HG03457 (cell line): ENCODE data around the gene TMEM221.
"Not testable (repeated sequence)": the region's sequence is repeated elsewhere in the genome, so short reads cannot be mapped to it uniquely, and the experiment has no call there.

Experiments used
- ATAC-seq: cut with Tn5 transposase; IDR thresholded peaks from one replicate; pipeline ENCODE4 v1.9.1; 2021; ENCODE audit warnings: moderate number of reproducible peaks; ENCODE audit not compliant: unreplicated experiment

The TMEM221 gene

DNA sequence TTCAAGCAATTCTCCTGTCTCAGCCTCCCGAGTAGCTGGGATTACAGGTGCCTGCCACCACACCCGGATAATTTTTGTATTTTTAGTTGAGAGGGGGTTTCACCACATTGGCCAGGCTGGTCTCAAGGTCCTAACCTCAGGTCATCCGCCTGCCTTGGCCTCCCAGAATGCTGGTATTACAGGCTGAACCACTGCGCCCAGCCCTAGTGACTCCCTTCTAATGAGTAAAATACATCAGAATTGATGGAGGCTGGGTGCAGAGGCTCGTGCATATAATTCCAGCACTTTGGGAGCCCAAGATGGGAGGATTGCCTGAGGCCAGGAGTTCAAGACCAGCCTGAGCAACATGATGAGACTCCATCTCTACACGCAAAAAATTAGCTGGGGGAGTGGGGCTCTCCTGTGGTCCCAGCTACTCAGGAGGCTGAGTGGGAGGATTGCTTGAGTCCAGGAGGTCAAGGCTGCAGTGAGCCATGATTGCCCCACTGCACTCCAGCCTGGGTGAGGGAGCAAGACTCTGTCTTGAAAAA is 26.6 kb upstream of the TMEM221 start:
- not testable (repeated sequence) for ATAC-seq

DNA sequence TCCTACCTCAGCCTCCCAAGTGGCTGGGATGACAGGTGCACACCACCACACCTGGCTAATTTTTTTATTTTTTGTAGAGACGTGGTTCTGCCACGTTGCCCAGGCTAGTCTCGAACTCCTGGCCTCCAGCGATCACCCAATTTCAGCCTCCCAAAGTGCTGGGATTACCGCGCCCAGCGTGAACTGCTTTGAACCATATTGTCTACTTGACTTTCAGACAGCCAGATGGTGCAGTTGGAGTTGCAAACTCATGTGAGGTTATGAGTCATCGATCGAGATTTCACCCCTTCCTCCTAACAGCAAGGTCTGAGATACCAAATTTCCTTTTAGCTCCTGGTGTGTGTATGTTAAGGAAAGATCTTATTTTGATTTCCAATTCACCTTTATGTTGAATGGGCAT is 24.6 kb upstream of the TMEM221 start:
- no peak for ATAC-seq

- no peak for ATAC-seq
These were observed 23.1 kb upstream of the TMEM221 start for GRCh38 chr19:17471410-17472125.

DNA sequence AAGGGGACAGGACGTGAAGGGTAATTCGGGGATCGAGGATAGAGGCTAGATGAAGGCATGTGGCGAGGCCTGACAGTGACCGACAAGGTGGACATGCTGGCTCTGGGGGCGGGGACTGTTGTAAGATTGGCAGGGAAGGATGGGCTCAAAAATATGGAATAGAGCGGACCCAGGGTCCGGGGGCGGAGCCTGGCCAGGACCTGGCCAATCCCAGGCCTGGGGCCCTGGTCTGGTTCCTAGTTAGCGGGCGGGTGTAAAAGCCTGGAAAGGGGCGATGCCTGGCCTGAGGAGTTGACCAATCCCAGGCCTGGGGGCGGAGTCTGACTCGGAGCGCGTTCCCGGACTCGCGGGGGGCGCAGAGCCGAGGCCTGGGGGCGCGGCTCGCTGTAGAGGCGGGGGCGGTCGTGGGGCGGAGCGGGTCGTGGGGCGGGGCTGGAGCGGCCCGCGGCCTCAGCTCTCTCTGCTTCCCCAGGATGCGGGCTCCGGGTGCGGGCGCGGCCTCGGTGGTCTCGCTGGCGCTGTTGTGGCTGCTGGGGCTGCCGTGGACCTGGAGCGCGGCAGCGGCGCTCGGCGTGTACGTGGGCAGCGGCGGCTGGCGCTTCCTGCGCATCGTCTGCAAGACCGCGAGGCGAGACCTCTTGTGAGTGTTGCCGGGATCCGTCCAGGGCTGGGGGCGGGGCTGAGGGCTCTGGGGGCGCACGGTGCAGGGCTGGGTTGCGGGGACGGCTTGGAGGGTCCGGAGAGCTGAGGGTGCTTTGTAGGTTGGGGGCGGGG is 21.8 kb upstream of the TMEM221 start, which contains the start of gene SLC27A1:
Gene SLC27A1 (plus strand): TSS at position 457 of the 774 bp plus-strand sequence. CDS start 17 bp downstream, at position 474.
- peak; percentile 54 for ATAC-seq

DNA sequence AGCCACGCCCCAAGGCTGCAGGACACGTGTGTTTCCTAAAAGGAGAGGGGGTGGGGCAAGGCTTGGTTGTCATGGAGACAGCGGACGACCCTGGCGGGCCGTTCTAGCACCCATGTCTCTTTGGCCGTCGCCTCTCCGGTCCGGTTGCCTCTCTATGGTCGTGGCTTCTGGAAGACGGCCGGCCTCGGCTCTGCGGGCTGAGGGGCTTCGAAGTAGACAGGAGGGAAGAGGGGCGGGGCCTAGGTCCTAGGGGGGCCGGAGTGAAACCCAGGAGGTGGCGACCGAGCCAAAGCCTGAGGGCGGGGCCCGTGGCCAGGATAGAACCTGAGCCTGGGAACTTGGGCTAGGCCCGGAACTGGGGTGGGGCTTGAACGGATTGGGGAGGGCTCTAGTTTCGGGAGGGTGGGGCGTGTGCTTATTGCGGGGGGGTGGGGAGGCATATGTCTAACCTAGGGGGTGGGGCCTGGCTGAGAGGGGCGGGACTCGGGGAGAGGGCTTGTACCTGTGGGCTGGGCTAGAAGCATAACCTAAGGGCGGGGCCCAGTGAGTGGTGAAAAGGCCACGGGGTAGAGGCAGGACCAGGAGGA is 21.1 kb upstream of the TMEM221 start:
- peak; percentile 39 for ATAC-seq

DNA sequence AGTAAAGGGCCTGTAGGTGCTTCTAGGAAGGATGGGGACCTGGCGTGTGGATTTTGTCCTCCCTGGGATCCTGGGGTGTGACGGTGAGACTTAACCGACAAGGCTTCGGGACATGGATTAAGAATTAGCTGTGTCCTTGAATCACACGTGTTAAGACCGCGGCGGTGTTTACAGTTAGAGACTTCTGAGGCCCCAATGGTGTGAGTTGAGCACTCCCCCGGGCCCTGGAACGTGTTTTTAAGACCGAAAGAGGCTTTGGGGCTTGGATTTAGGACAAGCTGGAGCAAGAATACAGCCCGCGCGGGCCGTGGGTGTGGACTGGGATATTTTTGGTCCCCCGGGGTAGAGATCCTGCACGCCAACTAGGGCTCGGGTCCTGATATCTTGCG is 20.6 kb upstream of the TMEM221 start:
- ATAC-seq: no peak

DNA sequence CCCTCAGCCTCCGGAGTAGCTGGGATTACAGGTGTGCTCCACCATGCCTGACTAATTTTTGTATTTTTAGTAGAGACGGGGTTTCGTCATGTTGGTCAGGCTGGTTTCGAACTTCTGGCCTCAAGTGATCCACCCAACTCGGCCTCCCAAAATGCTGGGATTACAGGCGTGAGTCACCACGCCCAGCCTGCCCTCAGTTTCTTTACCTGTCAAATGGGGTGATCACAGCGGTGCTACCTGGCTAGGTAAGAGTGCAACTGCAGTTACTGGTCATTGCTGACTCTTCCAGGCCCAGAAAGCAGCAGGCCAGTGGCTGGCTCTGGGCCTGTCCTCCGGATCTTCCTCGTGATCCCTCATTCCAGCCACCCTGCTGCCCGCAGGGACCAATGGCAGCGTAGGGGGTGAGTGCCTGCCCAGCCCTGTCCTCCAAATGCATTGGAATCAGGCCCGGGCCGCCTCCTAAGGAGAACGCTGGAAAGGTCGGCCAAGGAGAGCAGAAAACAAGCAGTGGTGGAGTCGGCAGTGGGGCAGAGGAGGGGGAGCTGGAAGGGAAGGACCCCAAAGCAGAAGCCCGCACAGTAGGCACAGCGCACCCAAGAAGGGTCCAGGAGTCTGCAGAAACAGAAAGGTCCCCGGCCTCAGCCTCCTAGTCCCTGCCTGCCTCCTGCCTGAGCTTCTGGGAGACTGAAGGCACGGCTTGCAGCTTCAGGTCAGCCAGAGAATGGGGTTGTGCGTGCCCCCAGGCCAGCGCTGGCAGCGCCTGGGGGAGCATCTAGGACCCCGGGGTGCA is 20.0 kb upstream of the TMEM221 start:
- no peak for ATAC-seq

DNA sequence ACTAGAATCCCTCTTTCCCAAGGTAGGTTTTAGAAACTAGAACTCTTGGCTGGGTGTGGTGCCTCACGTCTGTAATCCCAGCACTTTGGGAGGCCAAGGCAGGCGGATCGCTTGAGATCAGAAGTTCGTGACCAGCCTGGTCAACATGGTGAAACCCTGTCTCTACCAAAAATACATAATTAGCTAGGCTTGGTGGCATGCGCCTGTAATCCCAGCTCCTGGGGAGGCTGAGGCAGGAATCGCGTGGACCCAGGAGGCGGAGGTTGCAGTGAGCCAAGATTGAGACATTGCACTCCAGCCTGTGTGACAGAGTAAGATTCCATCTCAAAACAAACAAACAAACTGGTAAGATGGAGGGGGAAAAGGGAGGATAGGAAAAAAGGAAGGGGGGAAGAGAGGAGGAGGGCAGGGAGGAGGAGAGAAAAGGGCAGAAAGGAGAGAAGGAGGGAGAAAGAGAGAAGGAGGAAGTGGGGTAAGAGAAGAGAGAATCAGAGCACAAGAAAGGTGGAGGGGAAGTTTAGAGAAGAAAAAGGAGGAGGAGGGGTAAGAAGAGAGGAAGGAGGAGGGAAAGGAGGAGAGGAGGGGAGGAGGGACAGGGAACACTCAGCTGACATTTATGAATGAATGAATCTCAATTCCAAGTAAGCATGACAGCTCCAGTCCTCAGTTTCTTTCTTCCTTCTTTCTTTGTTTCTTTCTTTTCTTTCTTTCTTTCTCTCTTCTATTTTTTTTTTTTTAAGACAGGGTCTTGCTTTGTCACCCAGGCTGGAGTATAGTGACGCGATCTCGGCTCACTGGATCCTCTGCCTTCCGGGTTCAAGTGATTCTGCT is 19.2 kb upstream of the TMEM221 start:
- ATAC-seq: no peak

GRCh38 chr19:17466487-17466850 is 18.0 kb upstream of the TMEM221 start:
- no peak for ATAC-seq

DNA sequence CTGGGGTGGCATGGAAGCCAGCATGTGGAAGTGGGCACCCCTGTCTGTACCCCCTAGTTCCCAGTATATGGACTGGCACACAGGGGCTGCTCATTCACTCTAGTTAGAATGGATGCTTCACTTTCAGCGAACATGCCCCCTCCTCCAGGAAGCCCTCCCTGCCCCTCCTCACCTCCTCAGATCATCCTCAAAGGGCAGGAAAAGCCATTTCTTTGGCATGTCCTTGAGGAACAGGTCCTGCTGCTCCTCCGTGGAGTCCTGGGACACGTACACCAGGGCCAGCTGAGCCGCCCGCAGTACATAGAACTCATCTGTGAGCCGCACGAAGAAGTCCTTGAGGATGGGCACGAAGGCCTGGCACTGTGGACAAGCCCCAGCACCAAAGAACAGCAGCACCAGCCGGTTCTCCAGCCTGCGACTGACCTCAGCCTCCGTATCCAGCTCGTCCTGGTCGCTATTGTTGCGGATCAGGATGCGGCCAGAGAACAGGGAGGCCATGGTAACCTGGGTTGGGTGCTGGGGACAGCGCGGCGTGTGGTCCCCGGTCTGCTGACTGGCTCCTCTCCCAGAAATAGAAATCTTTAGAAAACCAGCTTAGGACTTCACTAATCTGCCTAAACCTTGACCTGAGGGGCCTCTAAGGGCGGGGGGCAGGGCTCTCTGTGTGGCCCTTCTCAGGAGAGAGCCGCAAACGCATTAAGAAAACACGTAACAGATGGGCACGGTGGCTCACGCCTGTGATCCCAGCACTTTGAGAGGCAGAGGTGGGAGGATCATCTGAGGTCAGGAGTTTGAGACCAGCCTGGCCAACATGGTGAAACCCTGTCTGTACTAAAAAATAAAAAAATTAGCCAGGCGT is 12.1 kb upstream of the TMEM221 start, which contains the start of gene NXNL1:
Gene NXNL1 (minus strand): TSS at position 555 of the 859 bp plus-strand sequence. CDS start 57 bp downstream, at position 498.
- no peak for ATAC-seq

DNA sequence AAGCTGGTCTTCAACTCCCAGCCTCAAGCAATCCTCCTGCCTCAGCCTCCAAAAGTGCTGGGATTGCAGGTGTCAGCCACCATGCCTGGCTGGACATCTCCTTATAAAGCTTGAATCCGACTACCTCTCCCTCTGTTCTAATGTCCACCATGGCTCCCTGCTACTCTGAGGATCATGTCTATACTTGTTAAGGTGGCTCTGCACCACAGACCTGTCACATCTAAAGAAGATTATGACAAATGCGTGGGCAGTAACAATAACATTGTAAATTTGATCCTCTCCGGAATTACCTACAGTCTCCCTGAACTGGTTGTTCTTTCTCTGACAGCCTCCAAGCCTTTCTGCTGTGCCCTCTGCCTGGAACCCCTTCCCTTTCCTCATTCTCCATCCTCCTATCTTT is 10.5 kb upstream of the TMEM221 start:
- ATAC-seq: no peak

- no peak for ATAC-seq
These were observed 9.1 kb upstream of the TMEM221 start for GRCh38 chr19:17457616-17458015.

DNA sequence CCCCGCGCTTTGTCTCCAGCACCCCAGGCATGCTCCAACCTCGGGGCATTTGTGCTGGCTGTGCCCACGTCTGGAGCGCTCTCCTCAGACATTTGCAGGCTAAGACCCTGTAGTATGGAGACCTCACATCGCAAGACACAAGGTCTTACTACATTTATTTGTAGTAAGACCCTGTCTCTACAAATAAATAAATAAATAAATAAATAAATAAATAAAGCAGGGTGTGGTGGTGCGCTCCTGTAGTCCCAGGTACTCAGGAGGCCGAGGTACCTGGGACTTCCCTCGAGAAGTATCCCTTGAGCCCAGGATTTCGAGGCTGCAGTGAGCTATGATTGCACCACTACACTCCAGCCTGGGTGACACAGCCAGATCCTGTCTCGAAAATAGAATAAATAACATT is 7.7 kb upstream of the TMEM221 start:
- no peak for ATAC-seq

GRCh38 chr19:17455308-17456123 is 7.0 kb upstream of the TMEM221 start:
- no peak for ATAC-seq

DNA sequence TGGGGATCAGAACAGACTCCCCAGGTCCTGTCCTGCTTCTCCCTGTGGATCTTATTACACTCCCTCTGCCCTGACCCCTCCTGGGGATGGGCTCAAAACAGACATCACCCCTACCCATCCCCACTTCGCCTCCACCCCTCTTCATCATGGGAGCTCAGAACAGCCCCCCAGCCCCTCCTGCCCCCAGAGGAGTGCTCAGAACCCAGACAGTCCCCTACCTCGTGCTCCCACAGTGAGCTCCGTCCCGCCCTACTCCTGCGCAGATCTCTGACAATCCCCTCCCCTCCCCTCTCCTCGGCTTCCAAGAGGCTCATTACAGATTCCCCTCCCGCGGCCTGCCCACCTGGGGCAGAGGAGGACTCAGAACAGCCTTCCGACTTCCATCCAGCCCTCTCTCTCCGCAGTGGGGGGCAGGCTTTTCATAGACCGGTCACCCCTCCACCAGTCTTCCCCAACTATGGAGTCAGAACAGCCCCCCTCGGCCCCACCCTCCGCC is 6.2 kb upstream of the TMEM221 start:
- no peak for ATAC-seq

- ATAC-seq: no peak
These were observed 3.4 kb upstream of the TMEM221 start for GRCh38 chr19:17451820-17452219.

GRCh38 chr19:17450264-17451075 is 2.0 kb upstream of the TMEM221 start:
- ATAC-seq: no peak
